Bronchial epithelial cell (primary cell): ENCODE data around the gene FOSB. TPM values are rescaled to one million over a fixed set of nuclear protein-coding genes. Genes with fewer than 3 reads are reported as not detected.

ENCODE experiments used
- DNase-seq: peaks from one replicate; pipeline ENCODE4 v3.0.0-alpha.2; 2010; ENCODE audit warnings: low read depth
- FAIRE-seq: peaks from 2 replicates; lab custom pipeline; 2011; peaks lifted over from hg19 to GRCh38; lab: Jason Lieb, UNC
- H3K27me3 ChIP-seq: 2 replicates; pipeline ENCODE4 v1.5.1; 2011; ENCODE audit warnings: low read length; ENCODE audit not compliant: control insufficient read depth, insufficient read depth
- H3K36me3 ChIP-seq: 2 replicates; pipeline ENCODE4 v1.5.1; 2011; ENCODE audit warnings: low read length; ENCODE audit not compliant: control insufficient read depth, insufficient read depth
- H3K4me3 ChIP-seq: 2 replicates; pipeline ENCODE4 v1.5.1; 2011; ENCODE audit warnings: mild to moderate bottlenecking, low read depth, low read length, control low read depth
- CTCF ChIP-seq: IDR thresholded peaks from 2 replicates; pipeline ENCODE4 v1.5.1; 2011; ENCODE audit warnings: mild to moderate bottlenecking, moderate library complexity, low read length, control low read depth, inconsistent platforms; ENCODE audit not compliant: insufficient read depth, severe bottlenecking
- total RNA-seq: library from RNA; depleted of rRNA; stranded (reverse); fragments of >200 nt; gene quantifications from 2 replicates; pipeline ENCODE4 v1.2.1, GENCODE V29; 2014

Gene FOSB
- total RNA-seq, 1 donor from 2014 or later = 4.2 TPM

GRCh38 chr19:45501730-45502014, 33.9 kb downstream of the FOSB start:
- FAIRE-seq (no peak), DNase-seq (no peak)
- Histone ChIP-seq H3K27me3 (no peaks in the 10 kb centered on the region), H3K4me3 (no peak overlapping the region), H3K36me3 (no peaks in the 10 kb centered on the region)
- TF ChIP-seq CTCF = no peak

- no peak for FAIRE-seq
Measured at GRCh38 chr19:45502111-45502510, 34.3 kb downstream of the FOSB start.

GRCh38 chr19:45503909-45504308, 36.1 kb downstream of the FOSB start:
- no peak for FAIRE-seq
- no peak for DNase-seq
- TF ChIP-seq CTCF = no peak
- H3K36me3 ChIP-seq = no peaks in the 10 kb centered on the region
- H3K27me3 ChIP-seq = no peaks in the 10 kb centered on the region
- H3K4me3 ChIP-seq = no peak overlapping the region

More at GRCh38 chr19:45502111-45502510, 34.3 kb downstream of the FOSB start:
- Histone ChIP-seq H3K4me3 (no peak overlapping the region), H3K27me3 (no peaks in the 10 kb centered on the region), H3K36me3 (no peaks in the 10 kb centered on the region)
- TF ChIP-seq CTCF = no peak
- DNase-seq = no peak

GRCh38 chr19:45505151-45505995, 37.6 kb downstream of the FOSB start:
- no peaks in the 10 kb centered on the region for H3K27me3 ChIP-seq
- peaks cover 2% of the 10 kb centered on the region for H3K36me3 ChIP-seq
- H3K4me3 ChIP-seq = no peak overlapping the region
- no peak for TF ChIP-seq CTCF
- no peak for DNase-seq
- no peak for FAIRE-seq

GRCh38 chr19:45505996-45506245, 38.1 kb downstream of the FOSB start:
- DNase-seq = no peak
- TF ChIP-seq CTCF = no peak
- peaks cover 2% of the 10 kb centered on the region for H3K36me3 ChIP-seq
- no peaks in the 10 kb centered on the region for H3K27me3 ChIP-seq
- no peak for FAIRE-seq
- H3K4me3 ChIP-seq = peak overlapping the region; percentile 94
